RWPE2 (cell line): ENCODE measurements around the gene IGF2.

Experiments
- ATAC-seq: fragments of 200-7000 bp; cut with Tn5 transposase; 3 replicates; pipeline ENCODE4 v1.9.1; 2021; ENCODE audit warnings: low read depth
- DNase-seq: peaks from one replicate; pipeline ENCODE4 v3.0.0-alpha.2; 2020; ENCODE audit warnings: low spot score
- H3K27ac ChIP-seq: fragments of 450-650 bp; 2 replicates; pipeline ENCODE4 v1.5.1; 2017; ENCODE audit warnings: mild to moderate bottlenecking; ENCODE audit not compliant: poor library complexity, severe bottlenecking
- H3K27me3 ChIP-seq: fragments of 250-450 bp; sonication (Bioruptor Pico); 2 replicates; pipeline ENCODE4 v1.5.1; 2021; ENCODE audit warnings: mild to moderate bottlenecking, moderate library complexity; ENCODE audit not compliant: insufficient read depth, poor library complexity, severe bottlenecking
- H3K36me3 ChIP-seq: fragments of 250-450 bp; sonication (Bioruptor Pico); 2 replicates; pipeline ENCODE4 v1.5.1; 2020; ENCODE audit warnings: low read depth, mild to moderate bottlenecking, moderate library complexity
- H3K4me1 ChIP-seq: fragments of 250-450 bp; sonication (Bioruptor Pico); 2 replicates; pipeline ENCODE4 v1.5.1; 2021; ENCODE audit warnings: mild to moderate bottlenecking, moderate library complexity; ENCODE audit not compliant: insufficient read depth, poor library complexity, severe bottlenecking
- H3K4me3 ChIP-seq: fragments of 250-450 bp; sonication (Bioruptor Pico); 2 replicates; pipeline ENCODE4 v1.5.1; 2021; ENCODE audit warnings: mild to moderate bottlenecking, moderate library complexity; ENCODE audit not compliant: severe bottlenecking
- H3K9me3 ChIP-seq: fragments of 250-450 bp; sonication (Bioruptor Pico); 2 replicates; pipeline ENCODE4 v1.5.1; 2021; ENCODE audit warnings: mild to moderate bottlenecking, moderate library complexity; ENCODE audit not compliant: severe bottlenecking
- CTCF ChIP-seq: fragments of 450-650 bp; IDR thresholded peaks from one replicate; pipeline ENCODE4 v1.5.1; 2017; ENCODE audit warnings: mild to moderate bottlenecking, moderate library complexity; ENCODE audit not compliant: poor library complexity, severe bottlenecking

The IGF2 gene

DNA sequence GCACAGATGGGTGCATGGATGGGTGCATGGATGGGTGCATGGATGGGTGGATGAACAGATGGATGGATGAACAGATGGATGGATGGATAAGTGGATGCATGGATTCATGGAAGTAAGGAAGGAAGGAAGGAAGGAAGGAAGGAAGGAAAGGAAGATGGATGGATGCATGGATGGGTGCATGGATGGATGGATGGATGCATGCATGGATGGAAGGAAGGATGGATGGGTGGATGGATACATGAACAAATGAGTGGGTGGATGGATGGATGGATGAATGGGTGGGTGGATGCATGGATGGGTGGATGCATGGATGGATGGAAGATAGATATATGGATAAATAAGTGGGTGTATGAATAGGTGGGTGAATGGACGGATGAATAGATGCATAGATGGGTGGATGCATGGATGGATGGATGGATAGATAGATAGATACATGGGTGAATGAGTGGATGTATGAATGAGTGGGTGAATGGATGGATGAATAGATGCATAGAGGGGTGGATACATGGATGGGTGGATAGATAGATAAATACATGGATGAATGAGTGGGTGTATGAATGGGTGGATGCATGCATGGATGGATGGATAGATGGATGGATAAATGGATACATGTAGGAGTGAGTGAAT, 32.5 kb downstream of the IGF2 start:
- Histone ChIP-seq H3K4me1 (no peaks in the 10 kb centered on the region), H3K27me3 (no peaks in the 10 kb centered on the region), H3K4me3 (no peak overlapping the region), H3K36me3 (no peaks in the 10 kb centered on the region), H3K27ac (no peak overlapping the region), H3K9me3 (no peaks in the 10 kb centered on the region)
- ATAC-seq (no peak), DNase-seq (no peak)
- TF ChIP-seq CTCF, result no peak

- no peak for ATAC-seq
- no peak for TF ChIP-seq CTCF
These were observed 33.7 kb downstream of the IGF2 start for GRCh38 chr11:2105511-2105910.

DNA sequence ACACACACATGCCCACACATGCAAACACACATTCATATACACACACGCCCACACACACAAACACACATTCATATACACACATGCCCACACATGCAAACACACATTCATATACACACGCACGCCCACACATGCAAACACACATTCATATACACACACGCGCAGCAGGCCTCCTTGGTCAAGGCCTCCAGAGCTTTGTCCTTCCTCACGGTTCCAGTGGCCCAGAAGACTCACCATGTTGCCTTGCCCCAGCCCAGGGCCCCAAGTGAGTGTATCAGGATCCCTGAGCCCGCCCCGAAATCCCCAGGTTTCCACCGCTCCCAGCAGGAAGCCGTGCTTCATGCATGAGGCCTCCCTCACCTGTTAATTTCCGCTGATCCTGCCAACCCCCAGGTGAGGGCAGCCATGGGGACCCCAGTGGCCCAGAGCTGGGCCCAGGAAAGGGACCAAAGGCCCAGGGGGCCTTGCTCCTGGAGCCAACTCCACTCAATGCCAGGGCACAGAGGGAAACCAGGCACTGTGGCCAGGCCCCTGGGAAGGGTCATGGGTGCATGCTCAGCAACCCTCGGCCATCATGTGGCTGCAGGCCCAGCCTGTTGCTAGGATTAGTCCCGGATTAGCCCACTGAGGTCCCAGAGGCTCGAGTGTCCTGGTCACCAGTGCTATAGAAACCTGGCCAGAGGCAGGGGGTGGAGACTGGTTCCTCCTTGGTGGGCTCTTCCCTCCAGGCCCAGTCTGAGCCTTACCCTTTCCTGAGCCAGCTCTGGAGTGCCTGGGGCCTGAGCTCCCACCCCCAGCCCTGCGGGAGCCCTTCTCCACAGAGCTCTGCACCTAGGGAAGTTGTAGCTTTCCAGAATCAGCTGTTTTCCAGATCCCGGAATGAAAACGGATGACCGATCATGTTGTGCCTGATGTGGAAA, 34.4 kb downstream of the IGF2 start:
- TF ChIP-seq CTCF, result no peak
- Histone ChIP-seq H3K27me3 (no peaks in the 10 kb centered on the region), H3K27ac (no peak overlapping the region), H3K9me3 (no peaks in the 10 kb centered on the region), H3K4me3 (no peak overlapping the region), H3K4me1 (peaks cover 6% of the 10 kb centered on the region), H3K36me3 (no peaks in the 10 kb centered on the region)
- ATAC-seq (no peak), DNase-seq (peak; percentile 49)

More at GRCh38 chr11:2105511-2105910, 33.7 kb downstream of the IGF2 start:
- Histone ChIP-seq H3K9me3 (no peaks in the 10 kb centered on the region), H3K36me3 (no peaks in the 10 kb centered on the region), H3K27ac (no peak overlapping the region), H3K27me3 (no peaks in the 10 kb centered on the region), H3K4me3 (no peak overlapping the region), H3K4me1 (no peaks in the 10 kb centered on the region)
- peak; percentile 30 for DNase-seq

GRCh38 chr11:2103668-2104523, 35.3 kb downstream of the IGF2 start:
- peak; percentile 51 for DNase-seq
- Histone ChIP-seq H3K4me1 (peaks cover 13% of the 10 kb centered on the region), H3K4me3 (no peak overlapping the region), H3K27ac (no peak overlapping the region), H3K36me3 (no peaks in the 10 kb centered on the region), H3K9me3 (no peaks in the 10 kb centered on the region), H3K27me3 (no peaks in the 10 kb centered on the region)
- TF ChIP-seq CTCF, result no peak
- ATAC-seq, result no peak
